GM18858 (cell line): ENCODE data around the gene CD27.
"Not testable (repeated sequence)": the region's sequence is repeated elsewhere in the genome, so short reads cannot be mapped to it uniquely, and the experiment has no call there.

Experiments used
- ATAC-seq: cut with Tn5 transposase; IDR thresholded peaks from one replicate; pipeline ENCODE4 v1.9.1; 2021; ENCODE audit not compliant: unreplicated experiment

CD27 gene

DNA sequence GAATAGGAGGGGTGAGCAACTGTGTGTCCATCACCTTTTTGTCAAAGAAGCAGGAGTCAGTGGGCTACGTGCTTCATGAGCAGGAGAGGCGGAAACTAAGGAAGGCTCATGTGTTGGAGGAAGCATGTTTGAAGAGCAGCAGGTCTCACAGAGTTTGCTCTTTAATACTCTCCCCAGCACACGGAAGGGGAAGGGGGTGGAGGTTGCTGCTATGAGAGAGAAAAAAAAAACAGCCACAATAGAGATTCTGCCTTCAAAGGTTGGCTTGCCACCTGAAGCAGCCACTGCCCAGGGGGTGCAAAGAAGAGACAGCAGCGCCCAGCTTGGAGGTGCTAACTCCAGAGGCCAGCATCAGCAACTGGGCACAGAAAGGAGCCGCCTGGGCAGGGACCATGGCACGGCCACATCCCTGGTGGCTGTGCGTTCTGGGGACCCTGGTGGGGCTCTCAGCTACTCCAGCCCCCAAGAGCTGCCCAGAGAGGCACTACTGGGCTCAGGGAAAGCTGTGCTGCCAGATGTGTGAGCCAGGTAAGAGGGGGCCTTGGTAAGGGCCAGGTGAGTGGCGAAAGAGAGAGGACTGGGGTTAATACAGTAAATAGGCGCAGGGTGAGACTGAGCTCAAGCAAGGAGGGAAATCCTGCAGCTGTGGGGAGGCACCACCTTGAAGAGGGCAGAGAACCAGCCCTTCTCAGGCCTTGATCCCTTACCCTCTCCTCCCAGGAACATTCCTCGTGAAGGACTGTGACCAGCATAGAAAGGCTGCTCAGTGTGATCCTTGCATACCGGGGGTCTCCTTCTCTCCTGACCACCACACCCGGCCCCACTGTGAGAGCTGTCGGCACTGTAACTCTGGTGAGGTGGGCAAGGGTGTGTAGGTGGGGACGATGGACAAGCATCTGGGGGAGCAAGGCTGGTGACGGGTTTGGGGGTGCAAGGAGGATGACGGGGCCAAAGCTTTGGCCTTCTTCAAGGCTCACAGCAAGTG, at the start of gene CD27:
TSS of gene CD27 (plus strand) at position 252 of the 985 bp plus-strand sequence. CDS start at position 393, 141 bp downstream.
- ATAC-seq, result no peak

DNA sequence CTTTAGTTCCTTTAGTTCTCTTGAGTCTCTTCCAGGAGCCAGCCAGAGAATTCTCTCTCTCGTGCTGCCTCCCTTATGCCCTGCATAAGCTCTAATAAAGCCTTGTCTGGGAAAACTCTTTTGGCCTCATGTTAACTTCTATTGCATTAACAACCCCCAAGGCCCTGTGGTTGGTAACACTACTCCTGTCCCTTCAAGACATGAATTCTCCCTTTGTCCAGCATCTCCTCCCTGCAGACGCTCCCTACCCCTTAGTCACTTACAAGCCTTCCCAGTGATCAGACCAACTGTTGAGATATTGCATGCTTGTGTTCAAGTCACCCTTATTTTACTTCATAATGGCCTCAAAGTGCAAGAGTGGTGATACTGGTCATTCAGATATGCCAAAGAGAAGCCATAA, 48.7 kb upstream of the CD27 start:
- no peak for ATAC-seq

DNA sequence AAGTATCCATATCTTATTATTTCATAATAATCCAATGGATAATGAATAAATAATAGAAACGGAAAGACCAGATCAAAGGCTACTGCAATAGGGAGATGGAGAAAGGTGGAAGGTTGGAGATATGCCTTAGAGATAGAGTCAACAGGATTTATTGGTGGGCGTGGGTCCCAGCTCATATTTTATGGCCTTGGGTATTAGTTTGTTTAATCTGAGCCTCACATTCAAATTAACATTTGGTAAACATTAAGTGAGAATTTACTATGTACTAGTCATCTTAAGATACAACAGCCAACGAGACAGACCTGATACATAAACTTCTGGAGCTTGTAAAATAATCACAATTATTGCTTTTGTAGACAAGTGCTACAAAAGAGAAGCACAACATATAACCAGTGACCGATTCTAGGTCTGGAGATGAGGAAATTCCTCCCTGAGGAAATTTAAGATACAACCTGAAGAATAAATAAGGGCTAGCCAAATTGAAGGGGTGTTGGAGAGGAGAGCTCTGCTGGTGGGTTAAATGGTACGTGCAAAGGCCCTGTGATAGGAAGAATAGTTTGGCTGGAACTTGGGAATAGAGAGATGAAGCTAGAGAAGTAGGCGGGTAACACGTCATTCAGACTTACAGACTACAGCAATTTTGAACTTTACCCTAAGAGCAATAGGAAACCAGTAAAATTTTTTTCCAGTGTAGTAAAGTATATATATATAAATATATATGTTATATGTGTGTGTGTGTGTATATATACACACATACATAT, 44.7 kb upstream of the CD27 start:
- ATAC-seq, result no peak

DNA sequence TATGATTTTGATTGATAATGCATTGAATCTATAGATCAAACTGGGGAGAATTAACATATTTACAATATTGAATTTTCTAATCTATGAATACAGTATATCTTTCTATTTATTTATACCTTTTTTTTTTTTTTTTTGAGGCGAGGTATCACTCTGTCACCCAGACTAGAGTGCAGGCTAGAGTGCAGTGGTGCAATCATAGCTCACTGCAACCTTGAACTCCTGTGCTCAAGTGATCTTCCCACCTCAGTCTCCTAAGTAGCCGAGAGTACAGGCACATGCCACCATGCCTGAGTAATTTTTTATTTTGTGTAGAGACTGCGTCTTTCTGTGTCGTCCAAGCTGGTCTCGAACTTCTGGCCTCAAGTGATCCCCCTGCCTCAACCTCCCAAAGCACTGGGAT, 40.4 kb upstream of the CD27 start:
- ATAC-seq, result no peak

DNA sequence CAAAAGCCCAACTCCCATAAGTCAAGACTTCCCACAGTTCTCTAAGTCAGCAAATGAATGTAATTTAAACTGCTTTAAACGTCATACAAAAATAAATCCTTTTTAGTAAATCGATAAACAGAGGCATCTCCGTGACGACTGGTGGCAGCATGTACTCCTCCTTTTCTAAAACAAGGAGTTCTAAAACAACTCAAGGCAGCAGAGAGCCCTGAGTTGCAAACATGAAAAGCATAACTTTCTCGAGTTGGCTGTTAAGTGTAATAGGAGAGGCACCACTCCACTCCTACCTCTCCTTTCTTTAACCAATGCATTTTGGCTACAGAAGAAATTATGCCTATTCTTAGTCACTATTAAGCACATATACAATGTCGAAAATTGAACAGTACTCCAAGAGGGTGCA, 38.8 kb upstream of the CD27 start:
- no peak for ATAC-seq

DNA sequence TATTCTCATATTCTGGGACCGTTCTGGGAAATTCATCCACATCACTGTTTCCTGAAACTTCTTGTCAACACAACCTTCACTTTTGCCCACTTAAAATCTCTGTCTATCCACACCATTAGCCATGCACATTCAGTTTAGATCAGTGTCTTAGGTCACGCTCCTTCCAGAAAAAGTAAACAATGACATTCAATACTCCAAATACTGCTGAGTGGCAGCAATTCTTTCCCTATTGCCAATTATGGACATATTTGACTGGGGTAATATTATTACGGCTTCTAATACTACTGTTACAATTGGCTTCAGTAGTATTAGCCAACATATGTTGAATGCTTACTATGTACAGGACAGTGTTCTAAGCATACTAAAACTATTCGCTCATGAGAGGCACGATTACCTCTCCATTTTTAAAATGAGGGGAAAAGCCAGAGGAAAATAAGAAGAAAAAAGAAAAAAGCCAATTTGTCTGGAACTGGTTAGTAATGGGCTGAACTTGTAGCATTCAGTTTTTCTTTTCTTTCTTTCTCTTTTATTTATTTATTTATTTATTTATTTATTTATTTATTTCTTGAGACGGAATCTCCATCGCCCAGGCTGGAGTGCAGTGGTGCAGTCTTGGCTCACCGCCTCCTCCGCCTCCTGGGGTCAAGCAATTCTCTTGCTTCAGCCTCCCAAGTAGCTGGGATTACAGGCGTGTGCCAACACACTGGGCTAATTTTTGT, 37.4 kb upstream of the CD27 start:
- ATAC-seq, result no peak

DNA sequence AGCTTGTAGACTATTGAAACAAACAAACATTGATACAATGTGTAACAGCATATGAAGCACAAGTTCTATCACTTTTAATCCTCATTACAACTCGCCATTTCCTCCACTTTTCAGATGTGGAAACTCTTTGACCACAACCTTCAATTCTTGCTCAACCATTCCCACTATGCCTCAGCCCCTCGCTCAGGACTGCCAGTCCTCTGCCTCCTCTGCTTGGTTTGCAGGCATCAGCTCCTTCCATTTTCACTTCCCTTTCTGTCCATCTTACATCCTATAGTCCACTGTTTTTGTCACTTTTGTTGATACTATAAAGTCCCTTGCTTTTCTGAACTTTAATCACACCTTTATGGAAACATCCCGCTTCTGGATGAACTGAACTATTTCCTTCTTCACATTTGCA, 28.2 kb upstream of the CD27 start:
- ATAC-seq, result no peak

DNA sequence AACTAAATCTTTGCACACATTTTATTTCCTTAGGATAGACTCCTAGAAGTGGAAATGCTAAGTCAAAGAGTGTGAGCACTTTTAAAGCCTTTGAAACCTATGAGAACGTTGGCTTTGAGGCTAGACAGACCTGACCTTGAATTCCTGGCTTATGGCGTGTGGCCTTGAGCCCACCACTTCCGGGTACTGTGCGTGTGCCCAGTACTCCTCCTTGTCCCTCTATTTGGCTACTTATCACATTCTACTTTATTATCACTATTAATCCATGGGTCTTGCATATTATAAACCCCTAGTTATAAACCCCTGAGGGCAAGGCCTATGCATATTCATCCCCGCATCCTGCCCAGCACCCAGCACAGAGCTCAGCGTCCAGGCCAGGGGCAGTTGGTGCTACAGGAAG, 26.0 kb upstream of the CD27 start:
- ATAC-seq, result no peak

DNA sequence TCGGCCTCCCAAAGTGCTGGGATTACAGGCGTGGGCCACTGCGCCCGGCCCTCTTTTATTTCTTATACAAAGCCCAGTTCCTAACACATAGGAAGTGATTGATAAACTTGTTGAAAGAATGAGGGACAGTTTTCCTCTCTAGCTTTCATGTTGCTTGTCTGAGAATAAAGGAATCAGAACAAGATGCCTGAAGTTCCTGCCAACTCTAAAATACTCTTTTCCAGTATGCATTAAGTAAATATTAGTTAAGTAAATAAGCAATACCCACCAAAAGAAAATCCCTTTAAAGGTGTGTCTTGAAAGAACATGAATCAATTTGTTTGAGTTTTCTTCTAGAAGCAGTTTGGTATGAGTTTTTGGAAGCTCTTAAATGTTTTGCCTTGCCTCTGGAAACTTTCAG, 24.4 kb upstream of the CD27 start:
- no peak for ATAC-seq

DNA sequence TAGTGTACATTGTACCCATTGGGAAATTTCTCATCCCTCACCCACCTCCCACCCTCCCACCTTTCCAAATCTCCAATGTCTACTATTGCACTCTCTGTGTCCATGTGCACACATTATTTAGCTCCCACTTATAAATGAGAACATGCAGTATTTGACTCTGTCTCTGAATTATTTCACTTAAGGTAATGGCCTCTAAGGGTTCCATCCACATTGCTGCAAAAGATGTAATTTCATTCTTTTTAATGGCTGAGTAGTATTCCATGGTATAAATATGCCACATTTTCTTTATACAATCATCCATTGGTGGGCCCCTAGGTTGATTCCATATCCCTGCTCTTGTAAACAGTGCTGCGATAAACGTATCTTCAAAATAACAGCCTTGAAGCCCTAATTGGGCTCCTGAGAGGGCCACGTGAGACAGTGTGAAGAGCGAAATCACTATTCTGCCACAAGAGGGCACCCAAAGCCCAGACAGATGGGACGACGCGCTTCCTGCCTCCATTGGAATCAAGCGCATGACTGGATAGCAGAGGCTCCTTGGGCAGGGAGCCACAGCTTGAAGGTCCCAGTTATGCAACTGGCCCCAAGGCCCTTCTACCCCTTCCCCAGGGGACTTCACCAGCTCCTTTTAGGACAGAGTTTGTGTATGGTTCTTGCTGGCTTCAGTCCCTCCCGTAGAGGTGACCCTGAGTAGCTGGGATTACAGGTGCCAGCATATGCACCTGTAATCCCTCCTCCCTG, 21.3 kb upstream of the CD27 start:
- ATAC-seq, result no peak

DNA sequence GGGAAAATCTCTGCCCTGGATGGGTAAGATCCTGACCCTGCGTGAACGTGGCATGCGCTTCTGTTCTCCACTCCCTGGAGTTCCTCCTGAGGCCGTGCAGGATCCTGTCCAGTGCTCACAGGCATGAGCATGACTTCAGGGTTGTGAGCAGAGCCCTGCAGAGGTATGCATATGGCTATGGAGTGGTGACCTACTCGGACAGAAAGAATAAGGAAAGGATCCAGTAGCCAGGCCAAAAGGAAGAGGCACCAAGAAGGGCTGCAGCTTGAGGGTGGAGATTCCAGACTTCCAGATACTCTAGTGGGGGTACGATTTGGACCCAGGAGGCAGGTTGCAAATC, 20.8 kb upstream of the CD27 start:
- ATAC-seq, result no peak

DNA sequence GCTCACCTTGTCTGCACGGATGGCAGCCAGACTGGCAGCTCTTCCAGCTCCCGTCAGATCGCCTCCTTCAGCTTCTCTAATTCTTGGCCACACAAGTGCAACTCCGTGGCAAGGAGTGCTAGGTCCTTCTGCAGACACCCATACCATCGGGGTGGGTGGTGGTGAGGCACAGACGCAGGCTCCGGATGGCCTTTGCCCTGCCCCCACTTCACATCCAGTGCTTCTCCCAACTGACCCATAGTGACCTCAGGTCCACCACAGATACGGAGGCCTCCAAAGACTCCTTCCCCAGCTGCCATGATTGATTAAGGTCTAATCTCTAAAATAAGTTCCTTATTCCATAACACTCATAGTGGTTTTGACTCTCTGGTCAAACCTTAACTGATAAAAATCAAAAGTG, 19.9 kb upstream of the CD27 start:
- no peak for ATAC-seq

DNA sequence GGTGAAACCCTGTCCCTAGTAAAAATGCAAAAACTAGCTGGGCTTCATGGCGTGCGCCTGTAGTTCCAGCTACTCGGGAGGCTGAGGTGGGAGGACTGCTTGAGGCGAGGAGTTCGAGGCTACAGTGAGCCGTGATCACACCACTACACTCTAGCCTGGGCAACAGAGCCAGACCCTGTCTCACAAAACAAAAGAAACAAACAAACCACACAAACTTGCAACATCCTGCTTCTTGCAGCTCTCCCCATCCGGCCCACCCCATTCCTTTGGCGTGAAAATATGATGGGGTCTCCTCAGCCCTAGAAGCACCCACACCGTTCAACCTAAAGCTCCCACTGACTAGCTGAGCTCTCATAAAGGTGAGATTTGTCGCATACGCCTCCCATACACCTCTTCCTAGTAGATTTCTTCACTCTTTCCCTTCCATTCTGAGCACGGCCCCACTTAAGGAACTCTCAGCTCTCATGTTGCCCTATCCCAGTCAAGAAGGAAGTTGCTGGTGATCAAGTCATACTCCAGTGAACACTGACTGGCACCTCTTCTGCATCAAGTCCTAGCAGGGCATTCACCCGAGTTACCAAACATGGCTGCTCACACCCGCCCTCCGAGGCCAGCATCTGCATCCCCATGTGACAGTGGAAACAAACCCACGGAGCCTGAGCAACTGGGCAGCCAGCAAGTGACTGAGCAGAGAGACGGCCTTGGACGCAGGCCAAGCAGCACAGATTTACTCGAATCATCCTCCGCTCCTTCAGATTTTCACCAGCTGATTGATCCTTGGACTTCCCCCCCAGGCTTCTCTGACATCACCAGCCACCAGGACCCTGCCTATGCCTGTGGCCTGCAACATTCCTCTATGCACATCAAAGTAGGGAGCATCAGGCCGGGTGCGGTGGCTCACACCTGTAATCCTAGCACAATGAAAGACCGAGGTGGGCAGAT, 18.9 kb upstream of the CD27 start:
- no peak for ATAC-seq

DNA sequence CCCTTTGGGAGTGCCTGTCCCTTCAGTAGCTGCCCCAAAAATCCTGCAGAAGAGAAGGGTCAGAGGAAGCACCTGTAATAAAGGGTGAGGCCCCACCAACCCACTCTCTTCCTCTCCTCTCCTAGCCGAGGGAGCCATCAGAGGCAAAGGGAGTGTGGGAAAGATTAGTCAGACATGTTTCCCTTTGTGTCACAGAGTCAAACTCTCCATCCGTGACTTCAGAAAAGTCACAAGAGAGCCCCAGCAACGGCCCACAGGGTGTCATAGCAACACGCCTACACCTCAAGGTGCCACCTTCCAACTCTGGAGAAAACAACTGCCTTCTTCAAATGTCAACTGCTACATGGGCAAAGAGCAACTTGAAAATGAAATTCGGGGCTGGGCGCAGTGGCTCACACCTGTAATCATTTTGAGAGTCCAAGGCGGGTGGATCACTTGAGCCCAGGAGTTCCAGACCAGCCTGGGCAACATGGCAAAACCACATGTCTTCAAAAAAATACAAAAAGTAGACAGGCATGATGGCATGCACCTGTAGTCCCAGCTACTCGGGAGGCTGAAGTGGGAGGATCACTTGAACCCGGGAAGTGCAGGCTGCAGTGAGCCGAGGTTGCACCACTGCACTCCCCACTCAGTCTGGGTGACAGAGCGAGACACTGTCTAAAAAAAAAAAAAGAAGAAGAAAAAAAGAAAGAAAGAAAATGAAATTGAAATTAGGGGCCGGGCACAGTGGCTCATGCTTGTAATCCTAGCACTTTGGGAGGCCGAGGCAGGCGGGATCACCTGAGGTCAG, 17.7 kb upstream of the CD27 start:
- peak; percentile 51 for ATAC-seq

DNA sequence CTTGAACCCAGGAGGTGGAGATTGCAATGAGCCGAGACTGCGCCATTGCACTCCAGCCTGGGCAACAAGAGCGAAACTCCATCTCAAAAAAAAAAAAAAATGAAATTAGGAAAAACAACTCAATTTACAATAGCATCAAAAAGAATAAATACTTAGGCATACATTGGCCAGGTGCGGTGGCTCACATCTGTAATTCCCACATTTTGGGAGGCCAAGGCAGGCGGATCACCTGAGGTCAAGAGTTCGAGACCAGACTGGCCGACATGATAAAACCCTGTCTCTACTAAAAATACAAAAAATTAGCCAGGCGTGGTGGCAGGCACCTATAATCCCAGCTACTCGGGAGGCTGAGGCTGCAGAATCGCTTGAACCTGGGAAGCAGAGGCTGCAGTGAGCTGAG, 17.0 kb upstream of the CD27 start:
- ATAC-seq, result not testable (repeated sequence)

DNA sequence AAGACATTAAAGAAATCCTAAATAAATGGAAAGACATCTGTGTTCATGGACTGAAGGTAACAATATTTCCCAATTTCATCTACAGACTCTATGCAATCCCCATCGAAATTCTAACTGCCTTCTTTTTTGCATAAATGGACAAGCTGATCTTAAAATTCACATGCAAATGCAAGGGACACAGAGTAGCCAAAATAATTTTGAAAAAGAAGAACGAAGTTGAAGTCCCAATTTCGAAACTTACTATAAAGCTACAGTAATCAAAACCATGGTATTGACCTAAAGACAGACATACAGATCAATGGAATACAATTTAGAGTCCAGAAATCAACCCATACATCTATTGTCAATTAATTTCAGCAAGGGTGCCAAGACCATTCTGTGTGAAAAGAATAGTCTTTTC, 16.4 kb upstream of the CD27 start:
- no peak for ATAC-seq

DNA sequence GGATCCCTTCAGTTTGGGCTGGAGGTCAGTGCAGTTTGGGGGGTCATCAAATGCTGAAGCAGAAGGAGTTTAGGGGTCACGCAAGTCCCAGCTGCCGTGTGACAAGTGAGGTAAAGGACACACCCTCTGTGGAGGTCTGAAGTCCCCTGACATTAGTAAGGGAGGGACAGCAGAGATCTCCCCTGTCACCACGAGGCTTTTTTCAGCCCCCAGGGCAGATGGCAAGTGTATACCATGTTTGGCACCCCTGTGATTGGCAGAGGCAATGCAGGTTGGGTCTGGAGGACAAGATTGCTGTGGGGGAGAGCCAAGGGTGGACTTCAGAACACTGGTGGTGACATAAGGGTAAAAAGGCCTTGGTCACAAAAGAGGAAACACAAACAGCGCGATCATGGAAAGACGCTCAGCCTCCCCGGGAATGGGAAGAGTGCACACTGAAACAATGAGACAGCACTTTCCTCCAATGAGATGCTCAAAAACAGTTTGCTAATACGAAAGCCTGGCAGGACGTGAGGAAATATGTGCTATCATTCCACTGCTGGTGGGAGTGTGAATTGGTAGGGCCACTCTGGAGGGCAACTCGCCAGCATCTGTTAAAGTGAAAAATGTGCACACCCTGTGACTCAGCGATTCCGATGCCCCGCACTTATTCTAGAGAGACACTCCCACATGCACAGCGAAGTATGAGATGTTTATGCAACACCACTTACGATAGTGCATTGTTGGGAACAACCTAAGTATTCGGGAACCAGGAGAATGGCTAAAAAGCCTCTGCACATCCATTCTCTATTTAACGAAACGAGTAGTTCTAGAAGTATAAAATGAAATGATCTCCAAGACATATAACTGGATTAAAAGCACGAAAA, 14.4 kb upstream of the CD27 start:
- ATAC-seq, result no peak

DNA sequence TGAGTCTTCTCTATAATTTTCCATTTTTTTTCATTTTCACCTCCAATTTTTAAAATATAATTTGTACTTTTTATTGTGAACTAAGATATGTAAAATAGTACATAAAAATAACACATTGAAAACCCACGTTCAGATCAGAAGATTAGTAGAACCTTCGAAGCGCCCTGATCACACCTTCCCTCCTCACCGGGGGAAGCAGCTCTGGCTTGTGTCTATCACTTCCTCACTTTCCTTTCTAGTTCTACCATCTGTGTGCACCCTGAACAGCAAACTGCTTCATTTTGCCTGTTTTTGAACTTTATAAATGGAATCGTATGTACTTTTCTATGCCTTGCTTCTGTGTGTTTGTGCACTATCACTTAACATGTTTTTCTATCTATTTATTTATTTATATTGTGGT, 11.8 kb upstream of the CD27 start:
- no peak for ATAC-seq
